NCI-H2227 (cell line): ENCODE measurements around the gene FGGY.
"Not testable (repeated sequence)": the region's sequence is repeated elsewhere in the genome, so short reads cannot be mapped to it uniquely, and the experiment has no call there.

ENCODE experiments used
- DNase-seq: peaks from one replicate; lab custom pipeline; 2025; ENCODE audit not compliant: unreplicated experiment; lab: John Stamatoyannopoulos, UW

FGGY gene

DNA sequence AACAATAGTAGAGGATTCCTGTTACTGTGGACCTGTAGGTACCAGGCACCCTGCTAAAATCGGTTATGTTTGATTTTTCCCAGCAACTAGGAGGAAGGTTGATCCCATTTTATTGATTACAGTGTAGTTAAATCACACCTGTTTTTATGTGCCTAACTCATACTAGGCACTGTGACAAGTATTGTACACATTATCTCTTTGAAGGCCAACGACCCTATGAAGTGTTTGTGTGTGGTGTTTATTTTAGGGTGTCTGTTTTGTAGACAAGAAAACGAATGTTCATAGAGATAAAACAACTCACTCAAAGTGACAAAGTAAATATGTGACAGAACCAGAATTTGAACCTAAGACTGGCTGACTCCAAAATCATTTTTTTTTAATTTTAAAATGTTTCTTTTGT, 49.5 kb downstream of the FGGY start:
- DNase-seq, result no peak

DNA sequence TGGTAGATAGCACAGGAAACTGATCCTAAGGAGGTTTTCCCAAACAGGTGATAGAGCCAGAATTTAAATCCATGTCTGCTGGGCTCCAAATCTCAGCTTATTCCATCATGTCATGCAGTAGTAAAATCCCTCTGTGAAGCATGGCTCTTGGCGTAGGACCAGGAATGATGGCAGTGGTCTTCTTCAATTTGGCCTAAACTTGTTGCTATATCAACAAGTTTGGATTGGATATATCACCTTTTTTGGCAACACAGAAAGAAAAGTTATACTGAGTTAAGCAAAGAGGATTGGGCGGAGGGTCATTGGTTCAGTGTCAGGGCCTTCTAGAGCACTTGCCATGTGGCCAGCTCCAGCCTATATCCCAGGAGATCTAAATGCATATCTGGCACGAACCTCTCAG, 52.2 kb downstream of the FGGY start:
- DNase-seq, result no peak

DNA sequence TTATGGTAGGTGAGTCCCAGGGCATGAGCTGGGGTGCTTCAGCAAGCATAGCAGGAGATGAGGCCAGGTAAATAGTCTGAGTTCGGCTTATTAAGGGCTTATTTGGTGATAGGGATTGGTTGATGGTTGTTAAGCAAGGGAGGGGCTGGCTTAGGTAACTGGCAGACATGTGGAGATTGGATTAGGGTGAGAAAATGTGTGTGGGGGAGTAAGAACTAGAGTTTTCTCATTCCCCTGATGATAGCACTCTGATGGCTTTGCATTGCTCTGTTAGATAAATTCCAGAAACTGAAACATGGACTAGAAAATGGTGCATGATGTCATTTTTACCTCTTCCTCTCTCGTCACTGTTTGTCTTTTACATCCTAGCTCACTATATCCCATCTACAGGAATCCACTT, 53.6 kb downstream of the FGGY start:
- DNase-seq, result no peak

DNA sequence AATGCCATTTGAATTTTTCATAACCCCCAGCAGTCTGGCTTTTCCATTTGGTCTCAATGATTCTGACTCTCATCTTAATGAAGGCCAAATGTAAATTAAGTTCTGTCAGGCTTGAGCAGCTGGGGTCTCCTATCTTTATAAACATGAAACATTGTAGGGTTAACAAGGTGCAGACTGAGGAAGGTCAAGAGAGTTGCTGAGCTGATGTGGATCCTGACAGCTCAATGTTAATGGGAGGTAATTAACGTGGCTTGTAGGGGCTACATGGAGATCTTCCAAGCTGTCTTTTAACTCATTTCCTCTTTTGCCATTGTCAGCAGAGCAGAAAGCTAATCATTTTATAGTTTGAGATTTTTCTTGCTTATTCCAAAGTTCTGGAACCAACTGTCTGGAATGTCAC, 55.2 kb downstream of the FGGY start:
- DNase-seq, result no peak

DNA sequence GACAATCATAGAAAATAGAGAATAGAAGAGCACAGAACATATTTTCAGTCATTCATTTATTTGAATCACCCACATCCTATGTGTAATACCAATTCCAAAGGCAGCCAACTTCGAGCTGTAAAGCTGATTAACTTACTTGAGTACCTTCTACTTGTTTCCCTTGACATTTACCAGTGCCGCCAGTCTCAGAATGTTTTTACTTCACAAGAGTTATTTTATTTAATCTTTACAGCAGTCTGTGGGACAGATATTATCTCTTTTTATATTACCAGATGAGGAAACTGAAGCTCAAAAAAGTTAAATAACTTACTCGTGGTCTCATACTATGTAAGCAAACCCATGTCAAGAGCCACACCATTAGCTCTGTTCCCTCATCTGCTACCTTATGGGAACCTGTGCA, 56.6 kb downstream of the FGGY start:
- no peak for DNase-seq

DNA sequence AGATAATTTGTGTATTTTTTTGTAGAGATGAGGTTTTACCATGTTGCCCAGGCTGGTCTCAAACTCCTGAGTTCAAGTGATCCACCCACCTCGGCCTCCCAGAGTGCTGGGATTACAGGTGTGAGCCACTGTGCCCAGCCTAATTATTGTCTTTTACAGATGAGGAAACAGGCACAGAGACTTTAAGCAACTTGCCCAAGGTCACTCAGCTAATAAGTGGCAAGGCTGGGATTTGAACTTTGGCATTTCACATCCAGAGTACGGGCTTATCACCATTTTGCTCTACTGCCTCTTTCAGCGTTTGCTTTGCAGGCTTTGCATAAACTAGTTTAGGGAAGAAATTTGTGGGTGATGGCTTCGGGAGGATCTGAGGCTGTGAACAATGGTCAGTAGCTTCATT, 57.3 kb downstream of the FGGY start:
- DNase-seq, result not testable (repeated sequence)

DNA sequence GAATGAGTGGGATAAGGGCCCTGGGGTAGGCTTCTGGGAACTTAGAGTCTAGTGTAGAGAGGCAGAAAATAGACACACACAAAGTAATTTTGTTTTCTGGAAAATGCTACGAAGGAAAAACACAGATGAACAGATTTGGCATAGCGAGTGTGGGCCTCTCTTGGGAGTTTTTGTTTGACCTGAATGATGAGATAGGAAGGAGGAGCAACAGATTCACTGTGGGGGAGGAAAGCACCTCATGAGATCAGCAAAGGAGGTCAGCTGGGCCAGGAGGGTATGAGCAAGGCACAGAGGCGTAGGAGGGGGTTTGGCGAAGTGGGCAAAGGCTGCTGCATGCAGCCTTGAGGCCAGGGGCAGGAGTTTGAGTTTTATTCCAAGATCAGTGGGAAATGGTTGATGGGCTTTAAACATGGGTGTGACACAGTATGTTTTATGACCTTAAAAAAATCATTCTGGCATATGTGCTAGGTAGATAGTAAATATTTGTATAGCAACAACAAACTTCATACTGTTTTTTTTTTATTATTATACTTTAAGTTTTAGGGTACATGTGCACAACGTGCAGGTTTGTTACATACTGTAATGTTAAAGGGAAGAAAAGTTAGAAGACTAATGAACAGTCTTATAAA, 57.9 kb downstream of the FGGY start:
- no peak for DNase-seq

DNA sequence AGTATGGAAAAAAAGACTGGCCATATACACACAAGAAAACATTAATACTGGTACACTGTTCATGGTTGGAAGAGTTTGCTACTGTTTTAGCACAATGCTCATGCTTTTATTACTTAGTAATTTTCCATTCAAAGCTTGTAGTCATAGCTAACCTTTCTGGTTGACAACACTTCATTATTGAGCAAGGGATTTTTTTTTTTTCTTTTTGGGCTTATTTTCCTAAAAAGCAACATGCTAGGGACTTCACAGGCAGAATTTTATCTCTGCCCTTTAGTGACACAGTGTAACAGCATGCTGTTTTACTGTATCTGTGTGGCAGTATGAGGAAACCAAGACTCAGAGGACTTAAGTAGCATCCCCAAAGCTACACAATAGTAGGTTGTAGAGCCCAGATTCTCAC, 58.5 kb downstream of the FGGY start:
- no peak for DNase-seq

DNA sequence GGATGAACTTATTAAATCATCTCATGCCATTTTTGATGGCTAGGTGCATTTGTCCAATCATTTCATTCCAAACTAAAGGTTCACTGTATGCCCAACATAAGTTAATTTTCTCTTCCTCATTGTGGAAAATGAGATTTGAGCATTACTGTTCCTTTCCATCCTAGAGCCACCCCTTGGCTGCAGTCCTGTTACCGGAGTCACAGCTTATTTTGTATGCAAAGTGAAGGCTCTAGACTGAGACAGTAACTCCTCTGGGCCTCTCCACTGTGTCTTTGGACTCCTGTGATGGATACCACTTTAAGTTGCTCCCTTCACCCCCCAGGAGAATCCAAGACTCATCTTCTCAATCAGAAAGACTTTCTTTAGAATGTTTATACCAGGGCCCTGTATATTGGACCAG, 59.7 kb downstream of the FGGY start:
- DNase-seq, result no peak

DNA sequence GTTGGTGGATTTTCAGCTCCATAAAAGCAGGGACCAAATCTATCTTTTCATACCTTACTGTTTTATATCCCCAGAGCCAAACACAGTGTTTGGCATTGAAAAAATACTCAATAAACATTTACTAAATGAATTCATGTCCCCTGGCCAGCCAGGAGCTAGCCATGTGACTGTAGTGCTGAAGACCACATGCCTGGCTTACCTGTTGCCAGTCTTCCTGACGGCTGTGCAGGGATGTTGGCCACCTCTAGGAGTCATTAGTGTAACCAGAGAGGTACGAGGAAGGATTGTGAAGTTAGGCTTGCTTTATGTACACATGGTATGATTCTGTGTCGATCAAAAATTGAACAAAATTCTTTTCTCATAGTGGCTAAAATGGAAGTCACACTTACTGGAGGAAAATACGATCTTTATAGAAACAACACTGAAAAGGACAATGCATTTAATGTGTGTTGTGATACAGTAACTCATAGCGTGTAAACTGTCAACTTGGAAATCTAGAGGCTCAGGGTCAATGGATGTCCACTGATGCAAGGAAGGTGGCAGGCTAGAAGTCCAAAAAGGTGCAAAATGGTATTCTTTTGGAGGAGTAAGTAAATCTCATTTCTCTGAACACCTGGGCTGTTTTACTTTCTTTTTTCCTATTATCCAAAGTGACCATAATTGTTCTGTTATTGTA, 60.9 kb downstream of the FGGY start:
- no peak for DNase-seq

DNA sequence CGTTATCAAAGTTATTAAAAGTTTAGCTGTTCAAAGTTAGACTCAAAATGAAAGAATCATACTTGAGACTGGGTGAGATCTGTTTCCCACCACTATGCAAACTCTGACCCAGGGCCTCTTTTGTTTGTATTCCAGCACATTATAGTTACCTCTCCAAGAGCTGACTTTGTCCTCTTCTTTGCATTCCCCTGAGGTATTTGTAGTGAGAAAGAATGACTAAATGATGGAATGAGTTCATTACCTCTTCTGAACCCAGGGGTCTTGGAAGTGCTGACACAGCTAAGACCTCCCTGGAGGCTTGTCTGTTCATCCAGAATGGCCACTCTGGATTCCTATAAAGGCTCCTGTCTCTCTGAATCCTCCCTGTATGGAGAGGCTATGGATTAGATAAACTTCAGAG, 62.4 kb downstream of the FGGY start:
- DNase-seq, result no peak

DNA sequence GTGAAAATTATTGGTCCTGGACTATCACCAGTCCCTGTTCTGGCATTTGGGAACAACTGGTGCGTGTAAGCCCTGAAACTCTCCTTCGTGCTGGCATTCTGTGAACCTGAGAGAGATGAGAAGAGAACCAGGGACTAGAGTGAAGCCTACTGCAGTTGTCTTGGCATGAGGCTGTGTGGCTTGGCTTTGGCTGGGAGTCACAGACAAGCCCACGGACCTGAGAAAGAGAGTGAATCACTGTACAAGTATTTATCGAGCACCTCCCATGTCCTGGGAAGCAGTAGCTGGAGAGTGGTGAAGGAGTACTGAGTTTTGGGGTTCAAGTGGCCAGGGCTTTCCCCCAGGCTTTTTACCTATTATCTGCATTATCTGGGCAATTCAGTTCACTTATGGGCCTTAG, 63.3 kb downstream of the FGGY start:
- DNase-seq, result no peak

DNA sequence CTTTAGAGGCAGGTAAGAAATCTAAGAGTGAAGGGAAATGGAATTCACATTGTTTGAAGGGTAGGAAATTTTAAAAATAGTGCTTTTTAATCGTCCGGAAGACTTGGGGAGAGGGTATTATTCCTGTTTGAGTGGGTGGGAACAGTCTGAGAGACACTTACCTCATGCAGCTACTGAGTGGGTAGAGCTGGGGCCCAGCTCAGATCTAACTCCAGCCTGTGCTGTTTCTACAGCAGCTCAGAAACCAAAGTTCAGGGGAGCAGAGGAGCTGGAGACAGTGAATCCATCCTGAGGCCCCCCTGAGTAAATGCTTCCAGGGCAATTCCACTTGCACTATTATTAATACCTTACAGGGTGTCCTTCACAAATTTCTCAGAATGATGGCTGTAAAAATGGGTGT, 63.8 kb downstream of the FGGY start:
- no peak for DNase-seq

DNA sequence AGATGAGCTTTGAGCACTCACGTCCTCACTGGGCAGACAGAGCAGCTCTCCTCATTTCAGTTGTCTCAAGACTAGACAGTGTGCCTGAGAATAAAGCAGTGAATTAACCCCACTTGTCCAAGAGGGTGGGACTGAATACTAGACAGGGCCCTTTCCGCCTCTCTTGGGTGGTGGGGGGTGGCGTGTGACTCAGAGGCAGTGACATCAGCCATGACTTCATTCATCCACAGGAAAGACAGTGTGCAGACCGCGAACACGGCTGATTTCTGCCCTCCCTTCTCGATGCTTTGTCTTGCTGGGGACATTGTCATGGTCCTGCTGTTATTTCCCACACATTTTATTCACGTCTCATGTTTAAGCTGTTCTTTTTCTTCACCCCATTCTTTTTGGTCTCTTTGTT, 64.9 kb downstream of the FGGY start:
- no peak for DNase-seq

DNA sequence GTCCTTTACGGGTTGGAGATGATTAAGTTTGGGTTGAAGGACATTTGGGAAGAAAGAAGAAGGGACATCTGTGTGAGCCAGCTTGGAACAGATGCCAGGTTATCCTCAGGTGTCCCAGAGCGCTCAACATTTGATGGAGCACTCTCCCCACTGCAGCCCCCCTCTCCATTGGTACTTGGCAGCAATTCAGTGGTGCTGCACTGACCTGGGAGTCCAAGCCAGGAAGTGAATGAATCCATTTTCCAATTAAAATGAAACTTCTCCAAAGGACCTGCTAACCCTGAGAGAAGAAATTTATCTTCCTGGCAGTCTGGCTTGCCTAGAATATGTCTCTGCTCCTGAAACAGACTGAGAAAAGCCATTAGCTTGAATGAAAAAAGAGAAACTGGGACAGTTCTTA, 67.1 kb downstream of the FGGY start:
- DNase-seq, result no peak

DNA sequence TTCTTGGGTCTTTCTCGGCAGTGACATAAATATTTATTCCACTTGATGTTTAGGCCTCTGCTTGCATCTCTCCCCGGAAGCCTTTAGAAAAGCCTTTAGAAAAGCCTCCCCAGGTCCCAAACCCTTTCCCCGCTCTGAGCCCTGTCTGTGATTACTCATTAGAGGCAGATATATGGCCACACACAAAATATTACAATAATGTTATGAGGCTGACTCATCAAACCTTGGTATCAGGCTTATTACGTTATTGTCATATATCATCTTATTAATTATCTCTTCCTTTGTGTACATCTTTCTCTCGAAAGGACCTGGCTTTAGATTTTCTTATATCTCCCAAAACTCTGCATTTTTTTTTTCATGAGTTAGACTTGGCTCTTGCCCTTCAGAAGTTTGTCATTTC, 69.5 kb downstream of the FGGY start:
- DNase-seq, result no peak

DNA sequence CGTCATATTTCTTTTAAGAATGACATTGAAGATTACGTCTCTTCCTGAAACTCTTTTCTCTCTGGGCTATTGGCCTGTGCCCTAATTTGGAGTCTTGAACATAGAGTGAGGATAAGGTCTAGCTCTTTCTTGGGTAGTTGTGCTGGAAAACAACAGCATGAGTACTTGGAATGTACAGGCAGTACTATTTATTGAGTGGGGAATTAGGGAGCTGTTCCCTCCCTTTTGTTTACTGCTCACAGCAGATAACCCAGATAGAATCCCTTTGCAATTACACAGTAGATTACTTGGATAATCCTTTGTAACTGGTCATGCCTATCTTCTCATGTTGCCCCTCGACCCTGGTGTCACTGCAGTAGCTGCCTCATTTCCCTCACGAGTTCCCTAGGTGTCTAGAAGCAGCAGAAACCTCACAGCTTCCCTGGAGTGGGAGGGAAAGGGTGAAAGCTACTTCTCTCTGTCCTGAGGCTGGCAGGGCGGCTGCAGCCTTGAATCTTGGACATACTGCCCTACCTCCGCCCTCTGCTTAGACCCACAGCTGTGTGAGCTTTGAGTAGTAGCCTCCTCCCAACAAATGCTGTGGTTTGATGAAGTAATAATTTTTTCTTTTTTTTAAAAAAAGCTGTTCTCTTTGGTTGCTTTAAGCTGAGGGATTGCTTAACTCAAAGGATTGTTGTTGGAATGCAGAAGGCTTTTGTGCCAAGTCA, 70.6 kb downstream of the FGGY start:
- DNase-seq, result no peak

DNA sequence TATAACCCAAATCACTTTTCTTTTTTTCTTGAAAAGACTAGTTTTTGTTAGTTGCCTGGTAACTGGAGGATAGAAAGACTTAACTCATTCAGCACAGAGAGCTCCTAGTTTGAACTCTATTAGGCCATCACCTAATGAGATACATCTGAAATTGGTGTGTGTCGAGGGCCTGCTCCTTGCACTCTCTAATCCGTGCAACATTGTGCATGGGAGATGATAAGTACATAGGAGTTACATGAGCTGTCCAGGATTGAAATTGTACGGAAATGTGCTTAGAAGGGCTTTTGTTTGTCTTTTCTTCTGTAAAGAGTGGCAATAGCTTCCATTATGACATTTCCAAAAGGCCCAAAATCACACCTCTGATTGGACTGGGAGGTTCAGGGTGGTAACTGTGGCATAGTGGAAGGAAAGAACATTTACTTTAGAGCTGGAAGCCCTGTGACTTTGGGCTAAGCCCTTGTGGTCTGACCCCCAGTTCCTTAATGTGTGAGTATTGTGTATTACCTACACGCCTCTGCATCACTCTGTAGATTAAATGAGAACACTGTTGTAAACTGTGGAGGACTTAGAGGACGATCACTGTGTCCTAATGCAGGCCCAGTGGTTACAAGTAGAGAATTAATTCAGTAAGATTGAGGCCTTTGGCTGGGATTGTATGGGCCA, 71.2 kb downstream of the FGGY start:
- DNase-seq, result no peak

DNA sequence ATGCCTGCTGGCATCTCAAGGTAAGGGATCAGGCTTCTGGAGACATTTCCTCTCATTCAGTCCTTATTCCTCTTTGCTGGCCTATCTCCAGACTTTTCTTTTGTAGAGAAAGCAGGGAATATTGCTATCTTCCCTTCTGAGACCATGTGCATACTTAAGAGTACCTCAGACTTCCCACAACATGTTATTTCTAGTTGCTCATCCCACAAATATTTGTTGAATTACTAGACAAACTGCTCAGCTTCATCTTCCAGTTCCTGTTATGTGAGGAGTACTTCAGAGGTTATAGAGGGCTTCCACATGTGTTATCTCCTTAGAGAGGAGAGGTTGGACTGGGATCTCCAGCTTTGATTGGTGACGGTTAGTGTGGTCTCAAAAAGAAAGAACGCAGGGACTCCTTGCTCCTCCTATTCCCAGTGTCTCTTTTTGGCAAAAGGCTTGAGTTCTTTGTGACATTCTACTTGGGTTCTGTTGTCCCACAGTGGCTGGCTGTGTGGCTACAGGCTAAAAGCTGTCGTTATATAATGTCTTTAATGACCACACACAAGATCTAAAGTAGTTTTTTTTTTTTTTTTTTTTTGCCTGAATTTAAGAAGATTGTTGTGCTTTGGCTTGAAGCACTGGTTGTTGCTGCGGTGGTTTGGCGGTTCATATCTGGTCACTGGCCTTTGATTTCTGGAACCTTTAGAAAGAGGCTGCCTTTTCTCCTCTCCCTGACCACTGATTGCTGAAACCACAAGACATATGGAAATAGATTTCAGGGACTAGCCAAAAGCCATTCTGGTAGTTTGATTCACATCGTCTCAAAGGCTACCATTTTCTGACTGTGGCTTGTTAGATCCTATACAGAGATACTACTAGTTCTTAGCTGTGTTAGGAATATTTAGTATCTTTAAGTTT, 78.7 kb downstream of the FGGY start:
- no peak for DNase-seq

DNA sequence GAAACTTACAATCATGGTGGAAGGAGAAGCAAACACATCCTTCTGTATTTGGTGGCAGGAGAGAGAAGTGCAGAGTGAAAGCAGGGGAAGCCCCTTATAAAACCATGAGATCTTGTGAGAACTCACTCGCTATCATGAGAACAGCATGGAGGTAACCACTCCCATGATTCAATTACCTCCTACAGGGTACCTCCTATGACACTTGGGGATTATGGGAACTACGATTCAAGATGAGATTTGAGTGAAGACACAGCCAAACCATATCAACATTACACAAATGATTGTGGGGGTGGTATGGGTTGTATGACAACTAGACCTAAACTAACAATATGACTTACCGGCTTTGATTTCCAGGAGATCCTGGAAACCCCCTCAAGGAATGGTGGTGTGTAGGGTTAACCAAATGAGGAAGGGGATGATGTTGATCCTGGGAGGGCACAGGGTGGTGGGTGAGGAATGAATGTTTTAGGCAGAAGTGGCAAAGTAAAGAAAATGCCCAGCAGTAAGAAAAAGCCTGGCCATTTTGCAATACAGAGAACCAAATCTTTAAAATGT, 80.5 kb downstream of the FGGY start:
- no peak for DNase-seq
